T-helper 2 cell treated with Interferon-gamma antibody and Interleukin-4, amounts not matched to agents 5 μg/mL and 100 μg/mL, for 36 hours (primary cell): ENCODE measurements around the gene GTF3C2.
A peak's percentile ranks its signal among the peaks of the same experiment; 100 is the strongest.

Source experiments
- DNase-seq: peaks from one replicate; pipeline ENCODE4 v3.0.0; 2021; ENCODE audit warnings: low spot score
- H3K27ac Mint-ChIP-seq: one replicate; pipeline ENCODE4 v1.8.0; 2021; ENCODE audit warnings: mild to moderate bottlenecking, mixed read lengths
- H3K27me3 Mint-ChIP-seq: one replicate; pipeline ENCODE4 v1.8.0; 2021; ENCODE audit warnings: low read depth, mixed read lengths
- H3K36me3 Mint-ChIP-seq: one replicate; pipeline ENCODE4 v1.8.0; 2021; ENCODE audit warnings: low read depth, mixed read lengths
- H3K4me1 Mint-ChIP-seq: one replicate; pipeline ENCODE4 v1.8.0; 2021; ENCODE audit warnings: low read depth, mixed read lengths
- H3K4me3 Mint-ChIP-seq: one replicate; pipeline ENCODE4 v1.8.0; 2022; ENCODE audit warnings: mild to moderate bottlenecking, moderate library complexity, mixed read lengths
- H3K9me3 Mint-ChIP-seq: one replicate; pipeline ENCODE4 v1.8.0; 2021; ENCODE audit warnings: mixed read lengths

Gene GTF3C2

GRCh38 chr2:27378096-27378808 lies 21.7 kb upstream of the GTF3C2 start:
- peaks cover 17% of the 10 kb centered on the region for H3K4me1 Mint-ChIP-seq
- no peak overlapping the region for H3K4me3 Mint-ChIP-seq
- no peaks in the 10 kb centered on the region for H3K27me3 Mint-ChIP-seq
- DNase-seq = no peak
- no peak overlapping the region for H3K27ac Mint-ChIP-seq
- H3K9me3 Mint-ChIP-seq = no peaks in the 10 kb centered on the region
- H3K36me3 Mint-ChIP-seq = peaks cover 50% of the 10 kb centered on the region

- H3K4me3 Mint-ChIP-seq = no peak overlapping the region
- no peak for DNase-seq
- H3K27ac Mint-ChIP-seq = no peak overlapping the region
- H3K27me3 Mint-ChIP-seq = no peaks in the 10 kb centered on the region
- H3K4me1 Mint-ChIP-seq = peaks cover 22% of the 10 kb centered on the region
- peaks cover 56% of the 10 kb centered on the region for H3K36me3 Mint-ChIP-seq
- H3K9me3 Mint-ChIP-seq = no peaks in the 10 kb centered on the region
Observed at GRCh38 chr2:27377618-27378095, 21.1 kb upstream of the GTF3C2 start.

GRCh38 chr2:27376866-27377617 lies 20.5 kb upstream of the GTF3C2 start:
- Mint-ChIP-seq H3K27ac (no peak overlapping the region), H3K4me1 (peaks cover 27% of the 10 kb centered on the region), H3K27me3 (no peaks in the 10 kb centered on the region), H3K9me3 (no peaks in the 10 kb centered on the region), H3K4me3 (no peak overlapping the region), H3K36me3 (peaks cover 57% of the 10 kb centered on the region)
- no peak for DNase-seq

- no peak for DNase-seq
- Mint-ChIP-seq H3K9me3 (no peaks in the 10 kb centered on the region), H3K4me1 (peaks cover 31% of the 10 kb centered on the region), H3K4me3 (no peak overlapping the region), H3K27ac (no peak overlapping the region), H3K27me3 (no peaks in the 10 kb centered on the region), H3K36me3 (peaks cover 58% of the 10 kb centered on the region)
Observed at GRCh38 chr2:27376151-27376865, 19.7 kb upstream of the GTF3C2 start.

GRCh38 chr2:27375513-27376099 lies 19.0 kb upstream of the GTF3C2 start:
- Mint-ChIP-seq H3K9me3 (no peaks in the 10 kb centered on the region), H3K4me3 (no peak overlapping the region), H3K36me3 (peaks cover 56% of the 10 kb centered on the region), H3K27ac (no peak overlapping the region), H3K27me3 (no peaks in the 10 kb centered on the region), H3K4me1 (peaks cover 27% of the 10 kb centered on the region)
- DNase-seq = no peak

GRCh38 chr2:27373567-27373966 lies 17.0 kb upstream of the GTF3C2 start:
- no peak overlapping the region for H3K4me3 Mint-ChIP-seq
- peaks cover 52% of the 10 kb centered on the region for H3K36me3 Mint-ChIP-seq
- no peak for DNase-seq
- no peaks in the 10 kb centered on the region for H3K9me3 Mint-ChIP-seq
- peaks cover 23% of the 10 kb centered on the region for H3K4me1 Mint-ChIP-seq
- H3K27me3 Mint-ChIP-seq = no peaks in the 10 kb centered on the region
- no peak overlapping the region for H3K27ac Mint-ChIP-seq

- DNase-seq = no peak
- Mint-ChIP-seq H3K9me3 (no peaks in the 10 kb centered on the region), H3K27ac (peak overlapping the region; percentile 72), H3K4me3 (peak overlapping the region; percentile 88), H3K27me3 (no peaks in the 10 kb centered on the region), H3K36me3 (peaks cover 56% of the 10 kb centered on the region), H3K4me1 (peaks cover 26% of the 10 kb centered on the region)
Observed at GRCh38 chr2:27372937-27373336, 16.4 kb upstream of the GTF3C2 start.

- Mint-ChIP-seq H3K4me1 (peaks cover 24% of the 10 kb centered on the region), H3K27me3 (no peaks in the 10 kb centered on the region), H3K4me3 (peak overlapping the region; percentile 88), H3K9me3 (no peaks in the 10 kb centered on the region), H3K36me3 (peaks cover 61% of the 10 kb centered on the region), H3K27ac (peak overlapping the region; percentile 93)
- DNase-seq = peak; percentile 44
Observed at GRCh38 chr2:27370816-27371620, 14.5 kb upstream of the GTF3C2 start.

GRCh38 chr2:27370026-27370815 lies 13.7 kb upstream of the GTF3C2 start, which contains the start of the genes EIF2B4 and SNX17:
TSS of gene EIF2B4 (minus strand) at chr2:27370338. CDS start at chr2:27370314, 24 bp downstream.
TSS of gene SNX17 (plus strand) at chr2:27370616. CDS start at chr2:27370744, 128 bp downstream.
- Mint-ChIP-seq H3K36me3 (peaks cover 55% of the 10 kb centered on the region), H3K9me3 (no peaks in the 10 kb centered on the region), H3K4me3 (peak within 1 kb of the TSS; percentile 88), H3K27me3 (no peaks in the 10 kb centered on the region), H3K27ac (peak within 1 kb of the TSS; percentile 93), H3K4me1 (peaks cover 24% of the 10 kb centered on the region)
- DNase-seq = peak; percentile 100

GRCh38 chr2:27369471-27370025 lies 13.0 kb upstream of the GTF3C2 start:
- H3K27ac Mint-ChIP-seq = peak overlapping the region; percentile 92
- H3K27me3 Mint-ChIP-seq = no peaks in the 10 kb centered on the region
- peak overlapping the region; percentile 88 for H3K4me3 Mint-ChIP-seq
- no peaks in the 10 kb centered on the region for H3K9me3 Mint-ChIP-seq
- peaks cover 24% of the 10 kb centered on the region for H3K4me1 Mint-ChIP-seq
- H3K36me3 Mint-ChIP-seq = peaks cover 54% of the 10 kb centered on the region
- no peak for DNase-seq

GRCh38 chr2:27363933-27364332 lies 7.4 kb upstream of the GTF3C2 start:
- peaks cover 9% of the 10 kb centered on the region for H3K4me1 Mint-ChIP-seq
- DNase-seq = no peak
- no peaks in the 10 kb centered on the region for H3K27me3 Mint-ChIP-seq
- H3K4me3 Mint-ChIP-seq = no peak overlapping the region
- no peak overlapping the region for H3K27ac Mint-ChIP-seq
- no peaks in the 10 kb centered on the region for H3K9me3 Mint-ChIP-seq
- H3K36me3 Mint-ChIP-seq = peaks cover 37% of the 10 kb centered on the region

- no peak for DNase-seq
- Mint-ChIP-seq H3K36me3 (peaks cover 32% of the 10 kb centered on the region), H3K27me3 (no peaks in the 10 kb centered on the region), H3K4me1 (peaks cover 13% of the 10 kb centered on the region), H3K9me3 (no peaks in the 10 kb centered on the region), H3K27ac (no peak overlapping the region), H3K4me3 (no peak overlapping the region)
Observed at GRCh38 chr2:27362678-27363420, 6.3 kb upstream of the GTF3C2 start.
